ENCODE data around the gene MAGEA9B.
"Not testable (repeated sequence)": the region's sequence is repeated elsewhere in the genome, so short reads cannot be mapped to it uniquely, and the experiment has no call there.

Gene MAGEA9B

GRCh38 chrX:149570668-149571067 lies 16.6 kb downstream of the MAGEA9B start:
- no peak for DNase-seq

- no peak for DNase-seq
Observed at GRCh38 chrX:149569770-149570169, 17.5 kb downstream of the MAGEA9B start.

- no peak for DNase-seq
Observed at GRCh38 chrX:149568701-149569296, 18.5 kb downstream of the MAGEA9B start.

- DNase-seq, result no peak
Observed at GRCh38 chrX:149567621-149568417, 19.4 kb downstream of the MAGEA9B start.

- no peak for DNase-seq
Observed at GRCh38 chrX:149563359-149563758, 23.9 kb downstream of the MAGEA9B start.

GRCh38 chrX:149555251-149555650 lies 32.0 kb downstream of the MAGEA9B start:
- DNase-seq, result not testable (repeated sequence)

- DNase-seq, result not testable (repeated sequence)
Observed at GRCh38 chrX:149551939-149552248, 35.4 kb downstream of the MAGEA9B start.

GRCh38 chrX:149551245-149551938 lies 35.9 kb downstream of the MAGEA9B start:
- not testable (repeated sequence) for DNase-seq

GRCh38 chrX:149550454-149550853 lies 36.8 kb downstream of the MAGEA9B start:
- not testable (repeated sequence) for DNase-seq

- not testable (repeated sequence) for DNase-seq
Observed at GRCh38 chrX:149549701-149550100, 37.6 kb downstream of the MAGEA9B start, which contains the start of gene HSFX3. HSFX3 (minus strand) TSS chrX:149549924; CDS start chrX:149549852, 72 bp downstream.

- DNase-seq, result not testable (repeated sequence)
Observed at GRCh38 chrX:149547782-149548181, 39.5 kb downstream of the MAGEA9B start.

- not testable (repeated sequence) for DNase-seq
Observed at GRCh38 chrX:149546962-149547361, 40.3 kb downstream of the MAGEA9B start.

- not testable (repeated sequence) for DNase-seq
Observed at GRCh38 chrX:149545545-149546543, 41.4 kb downstream of the MAGEA9B start.

GRCh38 chrX:149541521-149542047 lies 45.7 kb downstream of the MAGEA9B start:
- DNase-seq, result no peak

GRCh38 chrX:149540621-149541520 lies 46.4 kb downstream of the MAGEA9B start, which contains the start of gene EOLA1:
EOLA1 (plus strand) TSS chrX:149541012; CDS start chrX:149545631, 4,619 bp downstream.
- DNase-seq, result peak; percentile 83

- DNase-seq, result peak; percentile 90
Observed at GRCh38 chrX:149540131-149540620, 47.1 kb downstream of the MAGEA9B start.

- peak; percentile 86 for DNase-seq
Observed at GRCh38 chrX:149539283-149540130, 47.8 kb downstream of the MAGEA9B start.

- DNase-seq, result not testable (repeated sequence)
Observed at GRCh38 chrX:149537474-149537873, 49.8 kb downstream of the MAGEA9B start.

GRCh38 chrX:149534926-149535602 lies 52.2 kb downstream of the MAGEA9B start:
- not testable (repeated sequence) for DNase-seq

Data from activated CD4-positive, alpha-beta T cell treated with anti-CD3 and anti-CD28 coated beads, Interleukin-2, amount 50 U/mL, for 1 hour (primary cell).